ENCODE measurements around the gene KCNMA1.

KCNMA1 gene

GRCh38 chr10:76899490-76899889 is 738.1 kb downstream of the KCNMA1 start:
- no peak for DNase-seq

GRCh38 chr10:76892766-76893479 is 744.7 kb downstream of the KCNMA1 start:
- no peak for DNase-seq

GRCh38 chr10:76887223-76888010 is 750.2 kb downstream of the KCNMA1 start:
- DNase-seq = no peak

- DNase-seq = no peak
These were observed 751.8 kb downstream of the KCNMA1 start for GRCh38 chr10:76885816-76886215.

GRCh38 chr10:76884673-76885275 is 752.8 kb downstream of the KCNMA1 start:
- DNase-seq = no peak

- DNase-seq = no peak
These were observed 754.0 kb downstream of the KCNMA1 start for GRCh38 chr10:76883596-76883995.

GRCh38 chr10:76882796-76883195 is 754.8 kb downstream of the KCNMA1 start:
- no peak for DNase-seq

GRCh38 chr10:76882245-76882644 is 755.4 kb downstream of the KCNMA1 start:
- no peak for DNase-seq

GRCh38 chr10:76881477-76882220 is 756.0 kb downstream of the KCNMA1 start:
- no peak for DNase-seq

GRCh38 chr10:76880931-76881330 is 756.7 kb downstream of the KCNMA1 start:
- DNase-seq = no peak

GRCh38 chr10:76879116-76879913 is 758.3 kb downstream of the KCNMA1 start:
- DNase-seq = no peak

- DNase-seq = no peak
These were observed 759.1 kb downstream of the KCNMA1 start for GRCh38 chr10:76878514-76878913.

GRCh38 chr10:76874896-76875295 is 762.7 kb downstream of the KCNMA1 start:
- DNase-seq = no peak

GRCh38 chr10:76874176-76874575 is 763.4 kb downstream of the KCNMA1 start:
- DNase-seq = no peak

- no peak for DNase-seq
These were observed 765.8 kb downstream of the KCNMA1 start for GRCh38 chr10:76871697-76872295.

GRCh38 chr10:76869931-76870330 is 767.7 kb downstream of the KCNMA1 start:
- no peak for DNase-seq

- DNase-seq = no peak
These were observed 769.3 kb downstream of the KCNMA1 start for GRCh38 chr10:76868098-76868977.

- DNase-seq = no peak
These were observed 770.6 kb downstream of the KCNMA1 start for GRCh38 chr10:76866841-76867586.

GRCh38 chr10:76864922-76865321 is 772.7 kb downstream of the KCNMA1 start:
- no peak for DNase-seq

GRCh38 chr10:76858721-76859120 is 778.9 kb downstream of the KCNMA1 start:
- DNase-seq = no peak

Measured in activated CD4-positive, alpha-beta T cell treated with anti-CD3 and anti-CD28 coated beads for 4 hours (primary cell).